Effector memory CD4-positive, alpha-beta T cell (primary cell): ENCODE measurements around the gene TIMM10.

Experiments used
- DNase-seq, 3 donors: peaks; one replicate each; pipeline ENCODE4 v3.0.0-alpha.2; 2020
- H3K27ac ChIP-seq: 2 replicates; pipeline ENCODE4 v1.7.0; 2013; ENCODE audit warnings: mild to moderate bottlenecking, low read length, moderate library complexity; ENCODE audit not compliant: insufficient read depth, poor library complexity, severe bottlenecking
- H3K27me3 ChIP-seq: replicated peaks from 2 replicates; pipeline ENCODE4 v1.7.0; 2013; ENCODE audit warnings: mild to moderate bottlenecking, low read length; ENCODE audit not compliant: insufficient read depth, control insufficient read depth, poor library complexity, severe bottlenecking
- H3K36me3 ChIP-seq: 2 replicates; pipeline ENCODE4 v1.7.0; 2013; ENCODE audit warnings: mild to moderate bottlenecking, low read length, moderate library complexity; ENCODE audit not compliant: control insufficient read depth, insufficient read depth
- H3K4me1 ChIP-seq: 2 replicates; pipeline ENCODE4 v1.7.0; 2013; ENCODE audit warnings: low read length, mild to moderate bottlenecking; ENCODE audit not compliant: control insufficient read depth, insufficient read depth, poor library complexity, severe bottlenecking
- H3K4me3 ChIP-seq: 2 replicates; pipeline ENCODE4 v1.7.0; 2013; ENCODE audit warnings: low read length, low read depth, mild to moderate bottlenecking; ENCODE audit not compliant: insufficient read depth, poor library complexity, severe bottlenecking
- H3K9me3 ChIP-seq: 2 replicates; pipeline ENCODE4 v1.7.0; 2013; ENCODE audit warnings: mild to moderate bottlenecking, low read length, moderate library complexity; ENCODE audit not compliant: control insufficient read depth

TIMM10 gene

GRCh38 chr11:57521116-57521515 lies 9.4 kb downstream of the TIMM10 start:
- H3K4me3 ChIP-seq: no peak overlapping the region
- no peak for DNase-seq
- H3K36me3 ChIP-seq: no peaks in the 10 kb centered on the region
- no peaks in the 10 kb centered on the region for H3K9me3 ChIP-seq
- no peaks in the 10 kb centered on the region for H3K4me1 ChIP-seq
- H3K27me3 ChIP-seq: no peaks in the 10 kb centered on the region
- no peak overlapping the region for H3K27ac ChIP-seq

- Histone ChIP-seq H3K27ac (no peak overlapping the region), H3K36me3 (no peaks in the 10 kb centered on the region)
Observed at GRCh38 chr11:57516061-57516443, 14.5 kb downstream of the TIMM10 start.

GRCh38 chr11:57515332-57516060 lies 15.1 kb downstream of the TIMM10 start, which contains the start of gene SLC43A1:
Gene SLC43A1 (minus strand): TSS chr11:57515702. CDS start chr11:57514111, 1,591 bp downstream.
- Histone ChIP-seq H3K9me3 (no peaks in the 10 kb centered on the region), H3K4me1 (peaks cover 7% of the 10 kb centered on the region), H3K27me3 (no peaks in the 10 kb centered on the region), H3K36me3 (no peaks in the 10 kb centered on the region), H3K4me3 (peak within 1 kb of the TSS; percentile 97), H3K27ac (peak within 1 kb of the TSS; percentile 37)
- DNase-seq: no peak

More at GRCh38 chr11:57516061-57516443, 14.5 kb downstream of the TIMM10 start:
- Histone ChIP-seq H3K4me3 (peak overlapping the region; percentile 97), H3K27me3 (no peaks in the 10 kb centered on the region), H3K4me1 (peaks cover 7% of the 10 kb centered on the region), H3K9me3 (no peaks in the 10 kb centered on the region)
- DNase-seq: no peak

- Histone ChIP-seq H3K4me3 (peak overlapping the region; percentile 97), H3K27me3 (no peaks in the 10 kb centered on the region), H3K27ac (peak overlapping the region; percentile 37), H3K9me3 (no peaks in the 10 kb centered on the region), H3K4me1 (peaks cover 7% of the 10 kb centered on the region), H3K36me3 (no peaks in the 10 kb centered on the region)
- peak in 1 of 3 donors; percentile 13 for DNase-seq
Observed at GRCh38 chr11:57514538-57515331, 15.8 kb downstream of the TIMM10 start.

- no peaks in the 10 kb centered on the region for H3K9me3 ChIP-seq
- H3K27ac ChIP-seq: no peak overlapping the region
- H3K36me3 ChIP-seq: no peaks in the 10 kb centered on the region
- DNase-seq: no peak
- no peaks in the 10 kb centered on the region for H3K27me3 ChIP-seq
- H3K4me3 ChIP-seq: peak overlapping the region; percentile 97
- H3K4me1 ChIP-seq: peaks cover 7% of the 10 kb centered on the region
Observed at GRCh38 chr11:57513911-57514537, 16.5 kb downstream of the TIMM10 start.

- Histone ChIP-seq H3K36me3 (no peaks in the 10 kb centered on the region), H3K27ac (no peak overlapping the region), H3K4me1 (peaks cover 7% of the 10 kb centered on the region), H3K27me3 (no peaks in the 10 kb centered on the region), H3K9me3 (no peaks in the 10 kb centered on the region), H3K4me3 (no peak overlapping the region)
- no peak for DNase-seq
Observed at GRCh38 chr11:57513452-57513795, 17.1 kb downstream of the TIMM10 start.

- peaks cover 7% of the 10 kb centered on the region for H3K4me1 ChIP-seq
- no peak overlapping the region for H3K4me3 ChIP-seq
- no peaks in the 10 kb centered on the region for H3K27me3 ChIP-seq
- no peak for DNase-seq
- H3K27ac ChIP-seq: no peak overlapping the region
- no peaks in the 10 kb centered on the region for H3K36me3 ChIP-seq
- H3K9me3 ChIP-seq: no peaks in the 10 kb centered on the region
Observed at GRCh38 chr11:57512646-57513451, 17.7 kb downstream of the TIMM10 start.

- Histone ChIP-seq H3K4me1 (peaks cover 7% of the 10 kb centered on the region), H3K27ac (no peak overlapping the region), H3K4me3 (no peak overlapping the region), H3K9me3 (no peaks in the 10 kb centered on the region), H3K36me3 (no peaks in the 10 kb centered on the region), H3K27me3 (no peaks in the 10 kb centered on the region)
- DNase-seq: no peak
Observed at GRCh38 chr11:57511741-57512430, 18.7 kb downstream of the TIMM10 start.
